MCF 10A (cell line): ENCODE results near the gene MTHFD1L. TPM values are rescaled to one million over a fixed set of nuclear protein-coding genes. Genes with fewer than 3 reads are reported as not detected.

Source experiments
- BruUV-seq: library from RNA; stranded (reverse); fragments of 400-500 nt; replicated peaks from 2 replicates; lab custom pipeline; 2021; lab: Mats Ljungman, UMichigan
- CTCF ChIA-PET: fragments of 300-600 bp; sonication (Branson Sonifier 250); formaldehyde crosslinking; extraction: SDS; loops from one replicate; lab custom pipeline; 2021; ENCODE audit warnings: antibody characterized with exemption, inconsistent platforms; lab: Yijun Ruan, JAX
- POLR2A ChIA-PET: fragments of 300-600, 350-650 bp; sonication (Branson Sonifier 250); formaldehyde crosslinking; extraction: SDS; loops from one replicate; lab custom pipeline; 2020; ENCODE audit warnings: antibody characterized with exemption, inconsistent platforms; lab: Yijun Ruan, JAX
- DNase-seq: peaks from one replicate; pipeline ENCODE4 v3.0.0-alpha.2; 2018; ENCODE audit not compliant: unreplicated experiment
- H3K27ac Mint-ChIP-seq: one replicate; pipeline ENCODE4 v1.8.0; 2022; ENCODE audit warnings: mild to moderate bottlenecking, low read depth, mixed read lengths; ENCODE audit not compliant: unreplicated experiment
- H3K27me3 Mint-ChIP-seq: one replicate; pipeline ENCODE4 v1.8.0; 2022; ENCODE audit warnings: mixed read lengths; ENCODE audit not compliant: insufficient read depth, unreplicated experiment
- H3K36me3 Mint-ChIP-seq: one replicate; pipeline ENCODE4 v1.8.0; 2022; ENCODE audit warnings: mild to moderate bottlenecking, moderate library complexity, mixed read lengths; ENCODE audit not compliant: insufficient read depth, unreplicated experiment
- H3K4me1 Mint-ChIP-seq: one replicate; pipeline ENCODE4 v1.8.0; 2022; ENCODE audit warnings: mixed read lengths; ENCODE audit not compliant: insufficient read depth, unreplicated experiment
- H3K4me3 Mint-ChIP-seq: one replicate; pipeline ENCODE4 v1.8.0; 2022; ENCODE audit warnings: mild to moderate bottlenecking, moderate library complexity, mixed read lengths; ENCODE audit not compliant: unreplicated experiment
- H3K9me3 Mint-ChIP-seq: one replicate; pipeline ENCODE4 v1.8.0; 2022; ENCODE audit warnings: mixed read lengths; ENCODE audit not compliant: unreplicated experiment
- CTCF ChIP-seq: fragments of 200-600 bp; IDR thresholded peaks from one replicate; pipeline ENCODE4 v1.8.0; 2022; ENCODE audit warnings: antibody characterized with exemption, mild to moderate bottlenecking; ENCODE audit not compliant: unreplicated experiment
- intact Hi-C: fragments of 100-400 bp; cut with micrococcal nuclease; formaldehyde crosslinking; loops from 2 replicates; pipeline ENCODE4 v1.14.1; 2022
- total RNA-seq: library from RNA; stranded (reverse); gene quantifications from 2 replicates; pipeline ENCODE4 v1.2.3, GENCODE V29; 2022

The MTHFD1L gene
- total RNA-seq, 1 experiment from 2014 or later, result 110 TPM

- BruUV-seq, result no TSS peak
- Mint-ChIP-seq H3K9me3 (no peaks in the 10 kb centered on the region), H3K27ac (no peak overlapping the region), H3K4me1 (no peaks in the 10 kb centered on the region), H3K36me3 (no peaks in the 10 kb centered on the region), H3K27me3 (no peaks in the 10 kb centered on the region), H3K4me3 (no peak overlapping the region)
- DNase-seq, result no peak
- TF ChIP-seq CTCF, result no peak
- intact Hi-C loops, result no loop called here
- CTCF ChIA-PET, result no interaction called here
- POLR2A ChIA-PET, result no interaction called here
Observed at GRCh38 chr6:151128763-151129370, 263.4 kb downstream of the MTHFD1L start.

- TF ChIP-seq CTCF, result no peak
- no peak for DNase-seq
- Mint-ChIP-seq H3K36me3 (no peaks in the 10 kb centered on the region), H3K4me1 (no peaks in the 10 kb centered on the region), H3K27me3 (no peaks in the 10 kb centered on the region), H3K27ac (no peak overlapping the region), H3K4me3 (no peak overlapping the region), H3K9me3 (no peaks in the 10 kb centered on the region)
- BruUV-seq, result no TSS peak
- ChIA-PET CTCF (no interaction called here), POLR2A (no interaction called here)
- intact Hi-C loops, result no loop called here
Observed at GRCh38 chr6:151130329-151130728, 264.8 kb downstream of the MTHFD1L start.

GRCh38 chr6:151131324-151132007 lies 266.0 kb downstream of the MTHFD1L start:
- no peak for TF ChIP-seq CTCF
- DNase-seq, result no peak
- H3K4me3 Mint-ChIP-seq, result no peak overlapping the region
- ChIA-PET CTCF (interaction anchor here (0.6 kb wide), 1 partner anchor 116 kb away, joined by 4 read pairs; no protein-coding TSS in a partner anchor), POLR2A (interaction anchor here (0.6 kb wide), 1 partner anchor 105 kb away, joined by 3 read pairs; no protein-coding TSS in a partner anchor)
- BruUV-seq, result no TSS peak
- intact Hi-C loops, result no loop called here
- no peaks in the 10 kb centered on the region for H3K27me3 Mint-ChIP-seq
- H3K9me3 Mint-ChIP-seq, result no peaks in the 10 kb centered on the region
- H3K36me3 Mint-ChIP-seq, result no peaks in the 10 kb centered on the region
- no peaks in the 10 kb centered on the region for H3K4me1 Mint-ChIP-seq
- no peak overlapping the region for H3K27ac Mint-ChIP-seq

- no peaks in the 10 kb centered on the region for H3K4me1 Mint-ChIP-seq
- H3K36me3 Mint-ChIP-seq, result no peaks in the 10 kb centered on the region
- no peak for TF ChIP-seq CTCF
- intact Hi-C loops, result no loop called here
- no peak overlapping the region for H3K4me3 Mint-ChIP-seq
- ChIA-PET CTCF (no interaction called here), POLR2A (no interaction called here)
- H3K9me3 Mint-ChIP-seq, result no peaks in the 10 kb centered on the region
- no peaks in the 10 kb centered on the region for H3K27me3 Mint-ChIP-seq
- no TSS peak for BruUV-seq
- no peak overlapping the region for H3K27ac Mint-ChIP-seq
- no peak for DNase-seq
Observed at GRCh38 chr6:151136141-151136755, 270.7 kb downstream of the MTHFD1L start.
